Measurements from ENCODE around the gene PLCL1.

PLCL1 gene

GRCh38 chr2:197932374-197932773, 128.0 kb downstream of the PLCL1 start:
- H3K27me3 ChIP-seq (ENCODE audit: control insufficient read depth, insufficient read depth, low read length, poor library complexity, severe bottlenecking): no peaks in the 10 kb centered on the region
- WGBS, 2 experiments: 87 to 96% methylated on average over 4 to 5 of the region's 5 CpGs
- no peaks in the 10 kb centered on the region for H3K9me3 ChIP-seq (ENCODE audit: control insufficient read depth, low read length)
- H3K36me3 ChIP-seq (ENCODE audit: control insufficient read depth, insufficient read depth, low read length): no peaks in the 10 kb centered on the region
- H3K4me1 ChIP-seq (ENCODE audit: control insufficient read depth, insufficient read depth, low read length): no peaks in the 10 kb centered on the region
- no peak overlapping the region for H3K27ac ChIP-seq (ENCODE audit: insufficient read depth, low read depth, low read length, poor library complexity, severe bottlenecking)
- no peak overlapping the region for H3K4me3 ChIP-seq (ENCODE audit: insufficient read depth, low read depth, low read length)

DNA sequence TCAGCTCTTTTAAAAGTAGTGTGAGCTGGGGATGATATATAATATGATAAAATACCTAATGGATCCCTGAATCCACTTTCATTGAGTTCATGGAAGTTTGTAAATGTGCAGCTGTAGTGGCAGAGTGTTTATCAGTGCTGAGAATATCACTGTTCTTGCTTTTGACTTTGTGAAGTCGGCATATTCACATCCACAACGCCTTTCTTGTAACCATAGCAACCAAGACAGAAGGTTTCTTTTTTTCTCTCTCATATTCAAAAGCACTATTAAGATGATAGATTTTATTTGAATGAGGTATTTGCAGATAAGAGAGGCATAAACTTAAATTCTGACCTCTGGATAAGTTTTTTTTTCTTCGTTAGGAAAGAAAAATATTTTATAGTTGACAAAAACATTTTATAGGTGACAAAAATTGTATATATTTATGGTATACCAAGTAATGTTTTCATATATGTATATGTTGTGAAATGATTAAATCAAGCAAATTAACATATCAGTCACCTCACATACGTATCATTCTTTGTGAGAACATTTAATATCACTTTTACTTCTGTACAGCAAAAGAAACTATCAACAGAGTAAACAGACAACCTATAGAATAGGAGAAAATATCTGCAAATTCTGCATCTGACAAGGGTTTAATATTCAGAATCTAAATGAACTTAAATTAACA, 130.0 kb downstream of the PLCL1 start:
- H3K27ac ChIP-seq (ENCODE audit: insufficient read depth, low read depth, low read length, poor library complexity, severe bottlenecking): no peak overlapping the region
- WGBS, 2 experiments: 80 to 100% methylated on average over 1 to 2 of the region's 4 CpGs

DNA sequence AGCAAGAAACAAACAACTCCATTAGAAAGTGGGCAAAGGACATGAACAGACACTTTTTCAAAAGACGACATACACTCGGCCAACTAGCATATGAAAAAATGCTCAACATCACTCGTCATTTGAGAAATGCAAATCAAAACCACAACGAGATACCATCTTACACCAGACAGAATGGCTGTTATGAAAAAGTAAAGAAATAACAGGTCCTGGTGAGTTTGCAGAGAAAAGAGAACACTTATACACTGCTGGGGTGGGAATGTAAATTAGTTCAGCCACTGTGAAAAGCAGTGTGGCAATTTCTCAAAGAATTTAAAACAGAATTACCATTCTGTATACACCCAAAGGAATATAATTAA, 130.5 kb downstream of the PLCL1 start:
- H3K27me3 ChIP-seq (ENCODE audit: control insufficient read depth, insufficient read depth, low read length, poor library complexity, severe bottlenecking): no peaks in the 10 kb centered on the region

More for the DNA sequence above, 130.0 kb downstream of the PLCL1 start:
- Histone ChIP-seq H3K4me3 (ENCODE audit: insufficient read depth, low read depth, low read length) (no peak overlapping the region), H3K27me3 (ENCODE audit: control insufficient read depth, insufficient read depth, low read length, poor library complexity, severe bottlenecking) (no peaks in the 10 kb centered on the region), H3K36me3 (ENCODE audit: control insufficient read depth, insufficient read depth, low read length) (no peaks in the 10 kb centered on the region), H3K9me3 (ENCODE audit: control insufficient read depth, low read length) (no peaks in the 10 kb centered on the region), H3K4me1 (ENCODE audit: control insufficient read depth, insufficient read depth, low read length) (no peaks in the 10 kb centered on the region)

GRCh38 chr2:197937814-197938213, 133.4 kb downstream of the PLCL1 start:
- H3K9me3 ChIP-seq (ENCODE audit: control insufficient read depth, low read length): no peaks in the 10 kb centered on the region
- no peaks in the 10 kb centered on the region for H3K4me1 ChIP-seq (ENCODE audit: control insufficient read depth, insufficient read depth, low read length)
- H3K4me3 ChIP-seq (ENCODE audit: insufficient read depth, low read depth, low read length): no peak overlapping the region
- H3K27me3 ChIP-seq (ENCODE audit: control insufficient read depth, insufficient read depth, low read length, poor library complexity, severe bottlenecking): no peaks in the 10 kb centered on the region
- H3K27ac ChIP-seq (ENCODE audit: insufficient read depth, low read depth, low read length, poor library complexity, severe bottlenecking): no peak overlapping the region
- WGBS, 2 experiments: 88 to 91% methylated on average over 1 of the region's 1 CpG
- H3K36me3 ChIP-seq (ENCODE audit: control insufficient read depth, insufficient read depth, low read length): no peaks in the 10 kb centered on the region

More for the DNA sequence above, 130.5 kb downstream of the PLCL1 start:
- H3K9me3 ChIP-seq (ENCODE audit: control insufficient read depth, low read length): no peaks in the 10 kb centered on the region
- H3K4me3 ChIP-seq (ENCODE audit: insufficient read depth, low read depth, low read length): no peak overlapping the region
- H3K36me3 ChIP-seq (ENCODE audit: control insufficient read depth, insufficient read depth, low read length): no peaks in the 10 kb centered on the region
- no peak overlapping the region for H3K27ac ChIP-seq (ENCODE audit: insufficient read depth, low read depth, low read length, poor library complexity, severe bottlenecking)
- WGBS, 2 experiments: 75 to 90% methylated on average over 3 to 4 of the region's 4 CpGs
- no peaks in the 10 kb centered on the region for H3K4me1 ChIP-seq (ENCODE audit: control insufficient read depth, insufficient read depth, low read length)

GRCh38 chr2:197938555-197938954, 134.2 kb downstream of the PLCL1 start:
- H3K9me3 ChIP-seq (ENCODE audit: control insufficient read depth, low read length): no peaks in the 10 kb centered on the region
- WGBS, 2 experiments: 88 to 90% methylated on average over 1 of the region's 1 CpG
- no peaks in the 10 kb centered on the region for H3K27me3 ChIP-seq (ENCODE audit: control insufficient read depth, insufficient read depth, low read length, poor library complexity, severe bottlenecking)
- H3K4me3 ChIP-seq (ENCODE audit: insufficient read depth, low read depth, low read length): no peak overlapping the region
- H3K36me3 ChIP-seq (ENCODE audit: control insufficient read depth, insufficient read depth, low read length): no peaks in the 10 kb centered on the region
- H3K27ac ChIP-seq (ENCODE audit: insufficient read depth, low read depth, low read length, poor library complexity, severe bottlenecking): no peak overlapping the region
- H3K4me1 ChIP-seq (ENCODE audit: control insufficient read depth, insufficient read depth, low read length): no peaks in the 10 kb centered on the region

DNA sequence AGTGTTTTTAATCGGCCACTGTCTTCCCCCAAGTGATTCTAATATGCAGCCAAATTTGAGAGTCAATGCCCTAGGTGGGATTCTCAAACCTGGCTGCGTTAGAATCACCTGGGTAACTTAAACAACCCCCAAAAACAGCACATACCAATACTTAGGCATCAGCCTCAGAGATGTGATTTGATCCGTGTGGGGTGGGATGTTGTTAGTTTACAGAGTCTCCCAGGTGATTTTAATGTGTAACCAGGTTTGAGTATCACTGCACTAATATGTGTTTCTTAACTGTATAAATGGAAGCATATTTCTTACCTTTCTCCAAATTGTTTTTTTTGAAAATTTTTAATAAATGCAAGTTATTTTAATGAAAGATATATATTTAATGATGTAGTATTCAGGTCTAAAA, 135.4 kb downstream of the PLCL1 start:
- H3K4me1 ChIP-seq (ENCODE audit: control insufficient read depth, insufficient read depth, low read length): no peaks in the 10 kb centered on the region
- no peaks in the 10 kb centered on the region for H3K36me3 ChIP-seq (ENCODE audit: control insufficient read depth, insufficient read depth, low read length)
- WGBS, 2 experiments: 90 to 91% methylated on average over 3 of the region's 3 CpGs
- H3K27me3 ChIP-seq (ENCODE audit: control insufficient read depth, insufficient read depth, low read length, poor library complexity, severe bottlenecking): no peaks in the 10 kb centered on the region
- H3K9me3 ChIP-seq (ENCODE audit: control insufficient read depth, low read length): no peaks in the 10 kb centered on the region
- H3K27ac ChIP-seq (ENCODE audit: insufficient read depth, low read depth, low read length, poor library complexity, severe bottlenecking): no peak overlapping the region
- no peak overlapping the region for H3K4me3 ChIP-seq (ENCODE audit: insufficient read depth, low read depth, low read length)

- H3K27ac ChIP-seq (ENCODE audit: insufficient read depth, low read depth, low read length, poor library complexity, severe bottlenecking): no peak overlapping the region
- H3K36me3 ChIP-seq (ENCODE audit: control insufficient read depth, insufficient read depth, low read length): no peaks in the 10 kb centered on the region
- H3K4me1 ChIP-seq (ENCODE audit: control insufficient read depth, insufficient read depth, low read length): no peaks in the 10 kb centered on the region
- no peak overlapping the region for H3K4me3 ChIP-seq (ENCODE audit: insufficient read depth, low read depth, low read length)
- no peaks in the 10 kb centered on the region for H3K9me3 ChIP-seq (ENCODE audit: control insufficient read depth, low read length)
- 100% methylated on average over 1 of the region's 1 CpG; no CpG with 5 or more reads in 1 of the 2 experiments for whole genome bisulfite sequencing, 2 experiments
- no peaks in the 10 kb centered on the region for H3K27me3 ChIP-seq (ENCODE audit: control insufficient read depth, insufficient read depth, low read length, poor library complexity, severe bottlenecking)
Measured at GRCh38 chr2:197940382-197940781, 136.0 kb downstream of the PLCL1 start.

- no peak overlapping the region for H3K4me3 ChIP-seq (ENCODE audit: insufficient read depth, low read depth, low read length)
- H3K27ac ChIP-seq (ENCODE audit: insufficient read depth, low read depth, low read length, poor library complexity, severe bottlenecking): no peak overlapping the region
- no peaks in the 10 kb centered on the region for H3K36me3 ChIP-seq (ENCODE audit: control insufficient read depth, insufficient read depth, low read length)
- H3K27me3 ChIP-seq (ENCODE audit: control insufficient read depth, insufficient read depth, low read length, poor library complexity, severe bottlenecking): no peaks in the 10 kb centered on the region
- 50 to 63% methylated on average over 1 of the region's 1 CpG for WGBS, 2 experiments
- no peaks in the 10 kb centered on the region for H3K9me3 ChIP-seq (ENCODE audit: control insufficient read depth, low read length)
- peaks cover 3% of the 10 kb centered on the region for H3K4me1 ChIP-seq (ENCODE audit: control insufficient read depth, insufficient read depth, low read length)
Measured at GRCh38 chr2:197941715-197942114, 137.3 kb downstream of the PLCL1 start.

GRCh38 chr2:197943731-197944130, 139.3 kb downstream of the PLCL1 start:
- Histone ChIP-seq H3K9me3 (ENCODE audit: control insufficient read depth, low read length) (no peaks in the 10 kb centered on the region), H3K4me3 (ENCODE audit: insufficient read depth, low read depth, low read length) (no peak overlapping the region), H3K27ac (ENCODE audit: insufficient read depth, low read depth, low read length, poor library complexity, severe bottlenecking) (no peak overlapping the region), H3K27me3 (ENCODE audit: control insufficient read depth, insufficient read depth, low read length, poor library complexity, severe bottlenecking) (no peaks in the 10 kb centered on the region), H3K4me1 (ENCODE audit: control insufficient read depth, insufficient read depth, low read length) (peaks cover 8% of the 10 kb centered on the region), H3K36me3 (ENCODE audit: control insufficient read depth, insufficient read depth, low read length) (no peaks in the 10 kb centered on the region)
- 100% methylated on average over 1 of the region's 1 CpG for WGBS, 2 experiments

GRCh38 chr2:197944416-197945096, 140.2 kb downstream of the PLCL1 start:
- WGBS, 2 experiments: 90 to 91% methylated on average over 2 of the region's 2 CpGs

More at GRCh38 chr2:197944416-197945096, 140.2 kb downstream of the PLCL1 start:
- H3K4me1 ChIP-seq (ENCODE audit: control insufficient read depth, insufficient read depth, low read length): peaks cover 8% of the 10 kb centered on the region
- no peak overlapping the region for H3K4me3 ChIP-seq (ENCODE audit: insufficient read depth, low read depth, low read length)
- H3K27ac ChIP-seq (ENCODE audit: insufficient read depth, low read depth, low read length, poor library complexity, severe bottlenecking): no peak overlapping the region
- no peaks in the 10 kb centered on the region for H3K9me3 ChIP-seq (ENCODE audit: control insufficient read depth, low read length)
- H3K36me3 ChIP-seq (ENCODE audit: control insufficient read depth, insufficient read depth, low read length): no peaks in the 10 kb centered on the region
- no peaks in the 10 kb centered on the region for H3K27me3 ChIP-seq (ENCODE audit: control insufficient read depth, insufficient read depth, low read length, poor library complexity, severe bottlenecking)

Data from ectodermal cell (in vitro differentiated cells).